HEK293 (cell line): ENCODE measurements around the gene HS3ST6.
"Not testable (repeated sequence)": the region's sequence is repeated elsewhere in the genome, so short reads cannot be mapped to it uniquely, and the experiment has no call there.

Source experiments
- CTCF ChIP-seq: fragments of 450-650 bp; formaldehyde crosslinking; IDR thresholded peaks from 2 replicates; pipeline ENCODE4 v1.5.1; 2016; ENCODE audit warnings: missing biosample characterization, missing genetic modification characterization
- HOXA7 ChIP-seq: sonication (generic); formaldehyde crosslinking; IDR thresholded peaks from 2 replicates; pipeline ENCODE4 v1.8.1; 2022; ENCODE audit warnings: missing genetic modification reagents, borderline replicate concordance
- KLF8 ChIP-seq: fragments of 450-650 bp; formaldehyde crosslinking; IDR thresholded peaks from 2 replicates; pipeline ENCODE4 v1.5.1; 2016; ENCODE audit warnings: missing biosample characterization, missing genetic modification characterization
- MYNN ChIP-seq: fragments of 450-650 bp; formaldehyde crosslinking; IDR thresholded peaks from 2 replicates; pipeline ENCODE4 v1.5.1; 2016; ENCODE audit warnings: missing biosample characterization, missing genetic modification characterization, borderline replicate concordance
- REST ChIP-seq: fragments of 450-650 bp; formaldehyde crosslinking; IDR thresholded peaks from 2 replicates; pipeline ENCODE4 v1.5.1; 2016; ENCODE audit warnings: missing biosample characterization, missing genetic modification characterization
- ZNF274 ChIP-seq, 2 experiments: fragments of 200-500 bp in 1 of 2; fragments of 450-650 bp in 1 of 2; sonication (Bioruptor generic) in 1 of 2; formaldehyde crosslinking in 1 of 2; IDR thresholded peaks; 2 replicates each; pipeline versions ENCODE4 v1.5.1 to v1.6.1; 2014 to 2016; ENCODE audit warnings: borderline replicate concordance in 1 of 2, inconsistent platforms in 1 of 2, low read length in 1 of 2, missing biosample characterization in 1 of 2, missing genetic modification characterization in 1 of 2
- ZNF350 ChIP-seq: fragments of 450-650 bp; formaldehyde crosslinking; IDR thresholded peaks from 2 replicates; pipeline ENCODE4 v1.5.0; 2017; ENCODE audit warnings: missing biosample characterization, mild to moderate bottlenecking, missing genetic modification characterization
- ZNF398 ChIP-seq: fragments of 450-650 bp; formaldehyde crosslinking; IDR thresholded peaks from 2 replicates; pipeline ENCODE4 v1.5.1; 2017; ENCODE audit warnings: missing biosample characterization, missing genetic modification characterization
- ZNF416 ChIP-seq: fragments of 450-650 bp; formaldehyde crosslinking; IDR thresholded peaks from 2 replicates; pipeline ENCODE4 v1.5.1; 2016; ENCODE audit warnings: missing biosample characterization, missing genetic modification characterization

GRCh38 chr16:1958143-1958491, 39.9 kb upstream of the HS3ST6 start:
- not testable (repeated sequence) for TF ChIP-seq ZNF398 (tag by site-specific recombination); MYNN (tag by site-specific recombination); REST (tag by site-specific recombination); CTCF (tag by site-specific recombination); KLF8 (tag by site-specific recombination); HOXA7 (CRISPR knock-in tag); ZNF350 (tag by site-specific recombination); ZNF274 (IDR thresholded peaks at IDR 0.05; ENCODE audit: low read length); ZNF274 (tag by site-specific recombination; IDR thresholded peaks at IDR 0.05; ENCODE audit: borderline replicate concordance); ZNF416 (tag by site-specific recombination)
